M059J (cell line): ENCODE data around the gene PCCA. TPM values are rescaled to one million over a fixed set of nuclear protein-coding genes. Genes with fewer than 3 reads are reported as not detected.
"Not testable (repeated sequence)": the region's sequence is repeated elsewhere in the genome, so short reads cannot be mapped to it uniquely, and the experiment has no call there.

Experiments
- DNase-seq: peaks from one replicate; pipeline ENCODE4 v3.0.0-alpha.2; 2012; ENCODE audit warnings: low read depth
- total RNA-seq: library from RNA; depleted of rRNA; stranded (reverse); fragments of >200 nt; shearing (Covaris generic); gene quantifications from 2 replicates; pipeline ENCODE4 v1.2.3, GENCODE V29; 2014

The PCCA gene
- total RNA-seq, 1 experiment from 2014 or later, result 10.0 TPM

GRCh38 chr13:100240109-100240779 lies 151.4 kb downstream of the PCCA start:
- peak; percentile 5 for DNase-seq

- DNase-seq, result no peak
Observed at GRCh38 chr13:100244431-100244830, 155.5 kb downstream of the PCCA start.

DNA sequence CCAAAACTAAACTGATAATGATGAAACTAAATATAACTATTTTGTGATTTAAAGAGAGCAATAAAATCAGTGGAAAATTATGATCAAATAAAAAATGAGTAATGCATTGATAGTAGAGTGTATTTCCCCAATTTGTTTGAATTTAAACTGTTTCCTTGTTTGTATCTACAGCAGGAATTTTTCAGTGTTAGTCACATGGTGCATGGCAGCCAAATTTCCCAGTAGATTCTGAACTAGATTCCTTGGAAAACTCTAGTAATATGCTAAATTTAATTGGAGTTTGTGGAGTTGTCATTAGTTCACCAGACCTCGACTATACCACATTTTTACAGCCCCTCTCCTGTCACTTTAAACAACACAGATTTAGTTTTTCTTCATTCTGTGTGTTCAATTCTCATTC lies 156.2 kb downstream of the PCCA start:
- no peak for DNase-seq

DNA sequence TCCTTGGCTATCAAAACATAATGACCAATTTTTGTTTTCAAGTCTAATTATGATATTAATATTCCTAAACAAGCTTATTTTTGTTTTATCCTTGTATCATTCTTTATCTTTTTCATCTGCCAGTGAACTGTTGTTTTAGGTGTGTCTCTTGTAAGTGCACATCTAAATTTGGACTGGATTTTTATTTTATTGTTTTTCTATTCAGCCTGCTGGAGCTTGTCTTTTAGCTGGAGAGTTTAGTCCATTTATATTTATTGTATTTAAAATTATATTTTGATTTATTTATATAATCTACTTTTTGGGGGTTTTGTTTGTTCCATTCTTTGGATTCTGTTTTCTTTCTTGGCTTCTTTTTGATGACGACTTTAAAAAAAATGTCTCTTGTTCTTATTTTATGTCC lies 159.0 kb downstream of the PCCA start:
- DNase-seq, result no peak

- DNase-seq, result no peak
Observed at GRCh38 chr13:100254002-100254401, 165.1 kb downstream of the PCCA start.

GRCh38 chr13:100262404-100262803 lies 173.5 kb downstream of the PCCA start:
- DNase-seq, result no peak

DNA sequence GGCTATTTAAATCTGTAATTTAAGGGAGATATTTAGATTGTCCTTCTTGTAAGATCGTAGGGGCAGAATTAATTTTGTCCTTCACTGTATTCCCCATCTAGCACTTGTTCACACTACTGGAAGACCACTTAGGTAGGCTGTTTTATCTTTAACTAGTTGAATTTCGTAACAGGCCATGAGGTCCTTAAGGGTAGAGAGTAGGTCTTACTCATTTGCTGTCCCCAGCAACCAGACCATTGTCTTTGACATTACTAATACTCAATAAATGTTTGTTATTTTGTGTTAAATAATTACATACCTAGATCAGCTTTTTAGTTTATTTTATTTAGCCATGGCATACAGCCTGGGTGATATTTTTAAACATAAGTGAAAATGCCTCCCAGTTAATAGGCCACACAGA lies 177.1 kb downstream of the PCCA start:
- DNase-seq, result no peak

- DNase-seq, result peak; percentile 71
Observed at GRCh38 chr13:100269837-100270236, 180.9 kb downstream of the PCCA start.

GRCh38 chr13:100273138-100273537 lies 184.2 kb downstream of the PCCA start:
- DNase-seq, result no peak

DNA sequence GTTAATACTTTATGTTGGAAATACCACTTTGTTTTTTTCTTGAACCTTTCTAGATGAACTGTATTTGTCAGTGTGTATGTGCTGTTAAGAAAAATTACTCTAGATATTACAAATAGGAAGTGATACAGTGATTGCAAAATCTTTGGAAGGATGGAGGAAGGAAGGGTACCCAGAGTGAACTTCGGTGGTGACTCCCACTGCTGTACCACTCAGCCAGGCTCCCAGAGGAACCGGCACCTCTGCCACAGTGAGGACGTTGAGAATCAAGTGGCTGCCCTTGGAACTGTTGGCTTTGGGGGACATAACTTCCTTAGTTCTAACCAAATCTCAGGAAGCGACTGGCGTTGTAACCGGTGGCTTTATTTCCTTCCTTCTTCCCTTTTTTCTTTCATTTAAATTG lies 184.7 kb downstream of the PCCA start:
- no peak for DNase-seq

DNA sequence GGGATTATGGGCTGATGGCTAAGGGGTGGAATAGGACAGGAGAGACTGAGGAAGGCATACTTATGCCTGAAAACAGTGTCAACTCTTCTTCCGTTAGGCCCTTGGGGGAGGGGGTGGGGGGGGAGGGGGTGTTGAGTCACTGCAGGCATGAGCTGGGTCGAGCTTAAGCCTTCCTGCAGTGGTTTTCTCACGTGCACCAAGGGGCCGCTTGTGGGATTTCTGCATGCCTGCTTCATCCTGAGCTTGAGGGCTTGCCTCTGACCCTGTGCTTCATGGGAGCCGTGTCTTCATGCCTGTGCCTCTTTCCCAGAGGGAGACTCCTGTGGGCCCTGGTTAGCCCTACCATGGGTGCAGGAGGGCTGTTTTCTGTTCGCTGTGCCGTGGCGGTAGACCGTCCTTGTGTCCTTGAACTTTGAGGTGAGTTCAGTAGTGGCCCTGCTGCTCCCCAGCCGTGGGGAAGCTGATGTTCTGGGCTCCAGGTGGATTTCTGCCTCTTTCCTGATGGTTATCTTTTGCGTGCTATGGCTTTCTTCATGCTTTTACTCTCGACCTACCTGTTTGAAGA lies 186.1 kb downstream of the PCCA start:
- peak; percentile 92 for DNase-seq

GRCh38 chr13:100275746-100276145 lies 186.9 kb downstream of the PCCA start:
- DNase-seq, result peak; percentile 79

GRCh38 chr13:100280681-100281080 lies 191.8 kb downstream of the PCCA start:
- peak; percentile 10 for DNase-seq

GRCh38 chr13:100282306-100282705 lies 193.4 kb downstream of the PCCA start:
- not testable (repeated sequence) for DNase-seq

DNA sequence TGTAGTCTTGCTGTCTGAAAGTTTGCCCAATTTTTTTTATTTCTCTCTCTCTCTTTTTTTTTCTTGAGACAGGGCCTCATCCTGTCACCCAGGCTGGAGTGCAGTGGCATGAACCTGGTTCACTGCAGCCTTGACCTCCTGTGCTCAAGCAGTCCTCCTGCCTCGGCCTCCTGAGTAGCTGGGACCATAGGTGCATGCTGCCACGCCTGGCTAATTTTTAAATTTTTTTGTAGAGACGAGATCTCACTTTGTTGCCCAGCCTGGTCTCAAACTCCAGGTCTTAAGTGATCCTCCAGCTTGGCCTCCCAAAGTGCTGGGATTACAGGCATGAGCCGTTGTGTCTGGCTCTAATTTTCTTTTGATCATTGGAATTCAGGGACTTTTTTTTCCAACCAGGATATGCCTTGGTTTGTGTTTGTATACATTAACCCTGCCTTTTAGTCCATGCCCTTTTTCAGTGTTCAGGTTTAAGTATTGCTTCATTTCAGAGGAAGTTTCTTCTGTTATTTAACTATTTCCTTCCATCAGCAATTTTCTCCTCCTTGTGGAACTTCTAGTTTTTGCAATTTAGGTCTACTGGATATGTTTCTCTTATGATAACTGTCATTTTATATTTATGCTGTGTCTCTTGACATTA lies 201.4 kb downstream of the PCCA start:
- no peak for DNase-seq

DNA sequence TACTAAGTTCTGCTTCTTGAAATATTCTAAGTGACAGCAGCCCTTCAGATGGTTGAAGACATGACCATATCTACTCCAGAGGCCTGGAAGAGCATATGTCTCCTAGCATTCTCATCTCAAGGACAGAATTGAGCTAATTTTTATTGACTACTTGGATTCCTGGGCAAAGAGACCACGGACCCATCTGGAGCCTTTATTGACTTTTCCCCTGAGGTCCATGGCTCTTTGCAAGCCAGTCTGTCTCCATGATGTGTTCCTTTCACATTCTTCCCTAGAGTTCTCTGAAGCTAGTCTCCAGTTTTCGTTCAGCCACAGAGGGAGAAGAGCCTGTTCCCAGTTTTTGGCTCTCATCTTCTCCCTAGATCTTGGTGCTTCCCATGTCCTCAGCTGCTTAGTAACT lies 202.7 kb downstream of the PCCA start:
- no peak for DNase-seq

DNA sequence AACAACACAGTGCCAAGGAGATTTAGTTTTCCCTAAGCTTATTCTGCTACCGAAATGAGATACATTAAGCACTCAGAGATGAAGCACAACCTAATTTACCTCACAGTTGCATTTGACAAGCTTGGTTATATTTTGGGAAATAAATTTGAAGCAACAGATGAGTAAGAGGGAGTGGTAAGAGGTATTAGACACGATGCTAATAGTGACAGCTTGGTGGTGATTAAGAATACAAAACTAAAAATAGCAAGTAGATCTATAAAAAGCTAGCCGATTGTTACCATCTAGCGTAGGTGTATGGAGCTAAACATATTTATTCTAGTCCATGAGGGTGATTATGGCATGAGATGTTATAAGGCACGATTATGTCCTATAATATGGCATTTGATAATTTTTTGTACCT lies 208.5 kb downstream of the PCCA start:
- no peak for DNase-seq

- DNase-seq, result no peak
Observed at GRCh38 chr13:100298116-100298681, 209.3 kb downstream of the PCCA start.

- DNase-seq, result no peak
Observed at GRCh38 chr13:100298691-100299090, 209.8 kb downstream of the PCCA start.

GRCh38 chr13:100300243-100300642 lies 211.3 kb downstream of the PCCA start:
- DNase-seq, result no peak

DNA sequence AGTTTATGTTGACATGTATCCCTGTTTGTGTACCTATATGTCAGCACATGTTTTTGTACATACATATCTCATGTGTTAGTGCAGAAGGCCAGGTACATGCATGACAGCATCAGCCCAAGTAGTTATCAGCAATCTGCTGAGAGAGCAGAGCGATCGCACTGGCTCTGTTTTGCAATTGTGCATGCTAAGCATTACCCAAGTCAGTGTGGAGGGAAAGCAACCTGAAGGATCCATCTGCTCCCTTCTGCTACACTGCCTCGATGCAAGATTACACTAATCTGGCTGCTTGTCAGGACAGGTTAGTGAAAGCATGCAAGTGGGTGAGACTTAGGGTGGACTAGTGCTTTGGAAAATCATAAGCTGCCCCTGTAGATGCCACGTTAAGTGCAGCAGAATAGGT lies 211.8 kb downstream of the PCCA start:
- DNase-seq, result no peak

DNA sequence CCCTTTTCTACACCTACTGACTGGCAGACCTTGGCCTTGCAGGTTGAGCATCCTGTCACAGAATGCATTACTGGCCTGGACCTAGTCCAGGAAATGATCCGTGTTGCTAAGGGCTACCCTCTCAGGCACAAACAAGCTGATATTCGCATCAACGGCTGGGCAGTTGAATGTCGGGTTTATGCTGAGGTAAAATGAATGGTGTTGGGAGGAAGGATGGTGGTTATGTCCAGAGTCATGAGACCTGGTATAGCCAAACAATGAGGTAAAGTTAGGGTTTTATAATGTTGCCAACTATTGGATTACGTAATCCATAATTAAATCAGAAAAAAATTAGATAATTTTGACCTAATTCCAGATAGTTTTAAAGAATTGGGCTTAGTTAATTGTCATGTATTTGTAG lies 212.5 kb downstream of the PCCA start:
- DNase-seq, result peak; percentile 6

- no peak for DNase-seq
Observed at GRCh38 chr13:100302391-100302790, 213.5 kb downstream of the PCCA start.
